PC-9 (cell line): ENCODE measurements around the gene UGT1A5.

Experiments used
- EZH2 ChIP-seq: fragments of 200-600 bp; sonication (generic); IDR thresholded peaks from 2 replicates; pipeline ENCODE4 v1.8.0; 2017; ENCODE audit warnings: antibody characterized with exemption, low read depth
- TF ChIP-seq, protein P1 (sequence below): fragments of 200-600 bp; sonication (generic); conservative IDR thresholded peaks from 2 replicates; pipeline ENCODE4 v1.6.1; 2017; ENCODE audit warnings: mixed run types, antibody characterized with exemption, mild to moderate bottlenecking, moderate library complexity

DNA sequence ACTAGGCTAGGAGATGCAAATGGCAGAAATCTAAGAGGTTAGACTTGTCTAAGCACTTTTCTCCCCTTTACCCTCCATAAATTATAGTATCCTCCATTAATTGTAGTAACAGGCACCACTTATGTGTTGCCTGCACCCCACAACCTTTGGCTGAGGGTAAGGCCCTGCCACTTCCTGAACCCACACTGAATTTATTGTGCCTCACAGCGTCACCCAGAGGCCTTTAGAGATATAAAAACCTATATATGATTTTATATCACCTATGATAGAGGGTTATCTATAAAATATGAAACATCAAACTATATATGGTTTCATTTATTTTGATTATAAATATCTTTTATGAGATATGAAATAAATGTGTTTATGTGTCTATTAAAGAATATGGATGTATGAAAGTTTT lies 38.4 kb upstream of the UGT1A5 start:
- TF ChIP-seq EZH2, result no peak
- TF ChIP-seq, protein P1, sequence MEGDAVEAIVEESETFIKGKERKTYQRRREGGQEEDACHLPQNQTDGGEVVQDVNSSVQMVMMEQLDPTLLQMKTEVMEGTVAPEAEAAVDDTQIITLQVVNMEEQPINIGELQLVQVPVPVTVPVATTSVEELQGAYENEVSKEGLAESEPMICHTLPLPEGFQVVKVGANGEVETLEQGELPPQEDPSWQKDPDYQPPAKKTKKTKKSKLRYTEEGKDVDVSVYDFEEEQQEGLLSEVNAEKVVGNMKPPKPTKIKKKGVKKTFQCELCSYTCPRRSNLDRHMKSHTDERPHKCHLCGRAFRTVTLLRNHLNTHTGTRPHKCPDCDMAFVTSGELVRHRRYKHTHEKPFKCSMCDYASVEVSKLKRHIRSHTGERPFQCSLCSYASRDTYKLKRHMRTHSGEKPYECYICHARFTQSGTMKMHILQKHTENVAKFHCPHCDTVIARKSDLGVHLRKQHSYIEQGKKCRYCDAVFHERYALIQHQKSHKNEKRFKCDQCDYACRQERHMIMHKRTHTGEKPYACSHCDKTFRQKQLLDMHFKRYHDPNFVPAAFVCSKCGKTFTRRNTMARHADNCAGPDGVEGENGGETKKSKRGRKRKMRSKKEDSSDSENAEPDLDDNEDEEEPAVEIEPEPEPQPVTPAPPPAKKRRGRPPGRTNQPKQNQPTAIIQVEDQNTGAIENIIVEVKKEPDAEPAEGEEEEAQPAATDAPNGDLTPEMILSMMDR, result no peak; the same call in 1 of the 2 replicates
